ENCODE results near the gene RIPK4.

GRCh38 chr21:41749286-41749685 lies 17.6 kb downstream of the RIPK4 start:
- no peak for TF ChIP-seq REST (IDR thresholded peaks at IDR 0.05)
- TF ChIP-seq ATF3 (IDR thresholded peaks at IDR 0.05): no peak
- TF ChIP-seq CTCF (IDR thresholded peaks at IDR 0.05; ENCODE audit: low read depth, low read length, missing input control): no peak
- TF ChIP-seq GABPA (IDR thresholded peaks at IDR 0.05 in 1 of 2, conservative IDR thresholded peaks at IDR 0.05 in 1 of 2): no peak
- no peak for TF ChIP-seq JUND (IDR thresholded peaks at IDR 0.05)
- no peak for TF ChIP-seq YY1 (IDR thresholded peaks at IDR 0.05)
- no peak for TF ChIP-seq NR2F2 (IDR thresholded peaks at IDR 0.05)
